Ishikawa (cell line): Measurements from ENCODE around the gene GRID1.

Source experiments
- CEBPB ChIP-seq: IDR thresholded peaks from 2 replicates; pipeline ENCODE4 v1.6.1; 2012
- EGR1 ChIP-seq: IDR thresholded peaks from 2 replicates; pipeline ENCODE4 v1.6.1; 2012
- FOXM1 ChIP-seq: IDR thresholded peaks from 2 replicates; pipeline ENCODE4 v1.6.1; 2012; ENCODE audit warnings: low read depth, borderline replicate concordance
- MAX ChIP-seq: IDR thresholded peaks from 2 replicates; pipeline ENCODE4 v1.6.1; 2012
- RAD21 ChIP-seq: IDR thresholded peaks from 2 replicates; pipeline ENCODE4 v1.6.1; 2012; ENCODE audit warnings: low read depth
- REST ChIP-seq: IDR thresholded peaks from 2 replicates; pipeline ENCODE4 v1.6.1; 2012; ENCODE audit warnings: low read depth, mild to moderate bottlenecking
- TAF1 ChIP-seq: IDR thresholded peaks from 2 replicates; pipeline ENCODE4 v1.6.1; 2012; ENCODE audit warnings: low read depth, mild to moderate bottlenecking
- TCF12 ChIP-seq: IDR thresholded peaks from 2 replicates; pipeline ENCODE4 v1.6.1; 2012; ENCODE audit warnings: low read depth
- TEAD4 ChIP-seq: IDR thresholded peaks from 2 replicates; pipeline ENCODE4 v1.6.1; 2012
- USF1 ChIP-seq: IDR thresholded peaks from 2 replicates; pipeline ENCODE4 v1.6.1; 2012
- YY1 ChIP-seq: IDR thresholded peaks from 2 replicates; pipeline ENCODE4 v1.6.1; 2012; ENCODE audit warnings: low read depth
- ZBTB7A ChIP-seq: IDR thresholded peaks from 2 replicates; pipeline ENCODE4 v1.6.1; 2012; ENCODE audit warnings: low read depth

GRCh38 chr10:85658518-85658917, 708.1 kb downstream of the GRID1 start:
- TF ChIP-seq RAD21 (no peak), TAF1 (no peak), FOXM1 (no peak), MAX (no peak), CEBPB (no peak), TEAD4 (no peak), YY1 (no peak), TCF12 (no peak), REST (no peak), EGR1 (no peak), ZBTB7A (no peak), USF1 (no peak)
